Ovary (tissue), 9 donors: ENCODE measurements around the gene TMEM74B. TPM values are rescaled to one million over a fixed set of nuclear protein-coding genes. Genes with fewer than 3 reads are reported as not detected.

ENCODE experiments used
- DNase-seq, 5 donors: peaks; one replicate each; pipeline ENCODE4 v3.0.0-alpha.2; 2019 to 2020
- H3K27ac ChIP-seq, 2 donors: fragments of 200-600 bp; one replicate each; pipeline versions ENCODE4 v1.5.1 to v1.8.0; 2019 to 2022
- H3K27me3 ChIP-seq: fragments of 200-600 bp; one replicate; pipeline ENCODE4 v1.8.0; 2022
- H3K36me3 ChIP-seq: fragments of 200-600 bp; sonication (generic); one replicate; pipeline ENCODE4 v1.5.1; 2019
- H3K4me1 ChIP-seq: one replicate; pipeline ENCODE4 v1.8.1; 2013; ENCODE audit warnings: mild to moderate bottlenecking, moderate library complexity; ENCODE audit not compliant: insufficient read depth
- H3K4me3 ChIP-seq: fragments of 200-600 bp; sonication (generic); one replicate; pipeline ENCODE4 v1.5.1; 2017
- H3K9me3 ChIP-seq, 2 donors: fragments of 200-600 bp in 1 of 2; sonication (generic) in 1 of 2; one replicate each; pipeline versions ENCODE4 v1.5.1 to v1.8.1; 2013 to 2019; ENCODE audit warnings: mild to moderate bottlenecking in 1 of 2, moderate library complexity in 1 of 2
- EP300 ChIP-seq: sonication (generic); formaldehyde crosslinking; IDR thresholded peaks from one replicate; pipeline ENCODE4 v1.6.1; 2017; ENCODE audit warnings: antibody characterized with exemption
- POLR2A ChIP-seq: fragments of 450-650 bp; IDR thresholded peaks from one replicate; pipeline ENCODE4 v1.6.1; 2017; ENCODE audit warnings: antibody characterized with exemption, mild to moderate bottlenecking, moderate library complexity
- WGBS, 3 donors: extraction: QIAGEN DNeasy Blood & Tissue Kit in 1 of 3; methylation state at CpG; one replicate each; pipeline versions ENCODE4 v1.1.5 to v1.1.7; 2013 to 2017; 5-methylcytosine and 5-hydroxymethylcytosine counted together
- intact Hi-C, 4 donors: fragments of 100-400 bp; cut with DNase I; formaldehyde crosslinking; loops; one replicate each; pipeline versions ENCODE4 v1.11.0 to v1.15.1; 2022 to 2023
- polyA plus RNA-seq, 2 donors: library from polyadenylated mRNA; stranded (reverse); fragments of 200-250 nt in 1 of 2; fragments of 350-450 nt in 1 of 2; fragmentation: Illumina TruSeq in 1 of 2; extraction: RNeasy Lipid Tissue Mini Kit (QIAGEN cat#74804) in 1 of 2; gene quantifications; one replicate each; pipeline ENCODE4 v1.2.3, GENCODE V29; 2013 to 2014
- total RNA-seq, 7 donors: library from RNA; depleted of rRNA in 2 of 7; stranded (reverse); fragments of >200 nt in 2 of 7; fragmentation: NEBNext Ultra II Directional in 3 of 7; extraction: Animal tissue kit (Norgen Biotek cat#: 25700) in 3 of 7; gene quantifications; one replicate each; pipeline versions ENCODE4 v1.1.0 to v1.2.4, GENCODE V29; 2016 to 2023
- TF ChIP-seq, protein P1 (sequence below), 3 donors: fragments of 450-650 bp in 2 of 3; fragments of 200-600 bp in 1 of 3; IDR thresholded peaks; one replicate each; pipeline versions ENCODE4 v1.5.1 to v1.8.0; 2016 to 2022; ENCODE audit warnings: antibody characterized with exemption in 3 of 3, mild to moderate bottlenecking in 1 of 3
- donor health status: DM: no; HTN: no; CAD: no; lungs with moderate emphysema.
- donor health status: DM: no; HTN: no; CAD: no.
- donor health status: Bipolar disorder and iron deficiency.
- donor health status: DM: yes; HTN: yes; CAD: no.
- donor health status: DM: no; HTN: no; CAD: no.
- donor health status: DM: yes; HTN: yes; CAD: no.

The TMEM74B gene
- total and polyA plus RNA-seq, 9 donors: 0.33 to 1.7 (median 1.0) TPM; not detected in 1

GRCh38 chr20:1209447-1210387 lies 24.9 kb upstream of the TMEM74B start:
- H3K27ac ChIP-seq: no peak overlapping the region
- no peak overlapping the region for H3K4me3 ChIP-seq
- TF ChIP-seq POLR2A (no peak), EP300 (no peak)
- TF ChIP-seq, protein P1, sequence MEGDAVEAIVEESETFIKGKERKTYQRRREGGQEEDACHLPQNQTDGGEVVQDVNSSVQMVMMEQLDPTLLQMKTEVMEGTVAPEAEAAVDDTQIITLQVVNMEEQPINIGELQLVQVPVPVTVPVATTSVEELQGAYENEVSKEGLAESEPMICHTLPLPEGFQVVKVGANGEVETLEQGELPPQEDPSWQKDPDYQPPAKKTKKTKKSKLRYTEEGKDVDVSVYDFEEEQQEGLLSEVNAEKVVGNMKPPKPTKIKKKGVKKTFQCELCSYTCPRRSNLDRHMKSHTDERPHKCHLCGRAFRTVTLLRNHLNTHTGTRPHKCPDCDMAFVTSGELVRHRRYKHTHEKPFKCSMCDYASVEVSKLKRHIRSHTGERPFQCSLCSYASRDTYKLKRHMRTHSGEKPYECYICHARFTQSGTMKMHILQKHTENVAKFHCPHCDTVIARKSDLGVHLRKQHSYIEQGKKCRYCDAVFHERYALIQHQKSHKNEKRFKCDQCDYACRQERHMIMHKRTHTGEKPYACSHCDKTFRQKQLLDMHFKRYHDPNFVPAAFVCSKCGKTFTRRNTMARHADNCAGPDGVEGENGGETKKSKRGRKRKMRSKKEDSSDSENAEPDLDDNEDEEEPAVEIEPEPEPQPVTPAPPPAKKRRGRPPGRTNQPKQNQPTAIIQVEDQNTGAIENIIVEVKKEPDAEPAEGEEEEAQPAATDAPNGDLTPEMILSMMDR (IDR thresholded peaks at IDR 0.05): no peak
- WGBS, 3 donors: 43 to 52% (median 46%) methylated on average over 5 of the region's 5 CpGs
- no peaks in the 10 kb centered on the region for H3K27me3 ChIP-seq
- H3K9me3 ChIP-seq: no peaks in the 10 kb centered on the region
- intact Hi-C loops: loop anchor here in 3 of 4 donors (5.0 to 10.0 kb wide), 5 partner anchors 95 to 395 kb away; partner anchors contain the start of gene PSMF1 (in 1 of the 3)
- no peak for DNase-seq
- no peaks in the 10 kb centered on the region for H3K36me3 ChIP-seq
- no peaks in the 10 kb centered on the region for H3K4me1 ChIP-seq

DNA sequence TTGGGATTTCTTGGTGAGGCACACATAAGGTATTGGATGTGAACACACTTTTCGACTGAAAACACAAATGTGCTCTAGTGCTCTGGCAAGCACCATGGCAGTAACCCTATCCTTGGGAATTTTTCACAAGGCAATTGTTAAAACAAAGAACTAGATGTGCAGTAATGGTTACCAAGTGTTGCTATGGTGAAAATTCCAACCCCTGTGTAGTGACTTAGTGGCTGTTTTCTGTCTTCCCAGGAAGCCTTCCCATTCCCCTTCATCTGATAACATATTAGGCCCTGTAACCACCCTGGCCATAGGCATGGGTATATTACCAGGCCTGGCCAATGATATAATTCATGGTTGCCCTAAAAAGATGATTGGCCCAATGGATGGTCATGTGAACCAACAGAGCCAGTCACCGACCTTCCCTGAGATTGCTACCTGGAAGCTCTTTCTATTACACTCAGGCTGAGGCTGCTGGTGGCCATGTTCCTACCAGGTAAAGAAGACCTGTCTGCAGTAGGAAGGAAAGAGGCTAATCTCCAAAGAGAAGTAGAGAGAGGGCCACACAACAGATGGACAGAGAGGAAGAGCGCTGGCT lies 22.6 kb upstream of the TMEM74B start:
- no peak for DNase-seq
- no peaks in the 10 kb centered on the region for H3K36me3 ChIP-seq
- H3K9me3 ChIP-seq: no peaks in the 10 kb centered on the region
- no peaks in the 10 kb centered on the region for H3K4me1 ChIP-seq
- intact Hi-C loops: loop anchor here in 1 of 4 donors (10.0 kb wide), 1 partner anchor 393 kb away; no protein-coding TSS in a partner anchor
- H3K27ac ChIP-seq: no peak overlapping the region
- TF ChIP-seq EP300 (no peak), POLR2A (no peak)
- TF ChIP-seq, protein P1 (IDR thresholded peaks at IDR 0.05): no peak
- no peak overlapping the region for H3K4me3 ChIP-seq
- 85 to 95% (median 89%) methylated on average over 3 of the region's 3 CpGs for WGBS, 3 donors
- no peaks in the 10 kb centered on the region for H3K27me3 ChIP-seq

DNA sequence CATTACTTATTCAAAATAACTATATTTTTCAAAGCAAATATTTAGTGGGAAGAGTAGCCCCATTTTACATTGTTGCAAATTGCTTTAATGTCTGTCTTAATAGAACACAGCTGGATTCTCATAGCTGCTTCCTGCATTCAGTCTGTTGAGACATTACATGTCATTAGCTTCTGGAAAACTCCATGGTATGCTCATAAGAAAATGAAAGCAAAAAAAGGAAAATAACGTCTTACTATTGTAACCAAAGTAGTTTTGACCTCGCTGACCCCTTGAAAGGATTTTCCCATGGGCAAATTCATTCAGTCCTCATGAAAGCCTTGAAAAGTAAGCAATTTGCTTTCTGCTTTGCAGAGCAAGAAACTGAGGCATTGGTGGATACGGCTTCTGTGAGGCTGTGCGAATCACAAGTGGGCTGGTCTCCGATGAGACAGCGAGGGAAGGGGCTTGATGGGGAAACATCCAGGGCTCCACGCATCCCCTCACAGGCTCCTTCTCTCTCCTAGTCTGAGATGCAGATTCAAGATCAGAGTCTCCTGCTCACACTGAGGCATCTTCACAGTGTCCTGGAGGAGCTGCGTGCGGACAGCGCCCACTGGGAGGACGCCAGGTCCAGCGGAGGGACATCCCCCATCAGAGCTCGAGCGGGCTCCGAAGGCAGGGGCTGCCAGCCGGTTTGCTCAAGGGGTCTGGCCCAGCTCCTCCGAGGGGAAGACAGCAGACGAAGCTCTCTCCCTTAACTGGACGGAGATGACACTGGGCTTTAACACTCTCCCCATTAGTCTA lies 21.8 kb upstream of the TMEM74B start:
- H3K27me3 ChIP-seq: no peaks in the 10 kb centered on the region
- TF ChIP-seq, protein P1 (IDR thresholded peaks at IDR 0.05): no peak
- TF ChIP-seq EP300: no peak
- TF ChIP-seq POLR2A: no peak
- no peak for DNase-seq

DNA sequence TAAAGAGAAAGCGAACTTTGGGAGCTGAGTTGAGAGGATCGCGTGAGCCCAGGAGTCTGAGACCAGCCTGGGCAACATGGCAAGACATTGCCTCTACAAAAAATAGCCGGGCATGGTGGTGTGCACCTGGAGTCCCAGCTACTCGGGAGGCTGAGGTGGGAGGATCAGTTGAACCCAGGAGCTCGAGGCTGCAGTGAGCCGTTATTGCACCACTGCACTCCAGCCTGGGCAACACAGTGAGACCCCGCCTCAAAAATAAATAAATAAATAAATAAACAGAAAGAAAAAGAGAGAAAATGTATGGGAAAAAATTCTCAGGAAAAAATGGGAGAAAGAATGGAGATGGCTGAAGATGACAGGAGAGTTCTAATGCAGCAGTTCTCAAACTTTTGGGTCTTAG lies 21.0 kb upstream of the TMEM74B start:
- WGBS, 3 donors: 91 to 96% (median 94%) methylated on average over 8 of the region's 8 CpGs
- TF ChIP-seq EP300 (no peak), POLR2A (no peak)
- TF ChIP-seq, protein P1 (IDR thresholded peaks at IDR 0.05): no peak
- Histone ChIP-seq H3K27me3 (no peaks in the 10 kb centered on the region), H3K36me3 (no peaks in the 10 kb centered on the region), H3K27ac (no peak overlapping the region), H3K9me3 (no peaks in the 10 kb centered on the region), H3K4me1 (no peaks in the 10 kb centered on the region), H3K4me3 (no peak overlapping the region)
- no peak for DNase-seq
- intact Hi-C loops: loop anchor here in 1 of 4 donors (10.0 kb wide), 1 partner anchor 391 kb away; no protein-coding TSS in a partner anchor

More for the DNA sequence above, 21.8 kb upstream of the TMEM74B start:
- intact Hi-C loops: loop anchor here in 1 of 4 donors (10.0 kb wide), 1 partner anchor 392 kb away; no protein-coding TSS in a partner anchor
- no peaks in the 10 kb centered on the region for H3K4me1 ChIP-seq
- H3K4me3 ChIP-seq: no peak overlapping the region
- no peak overlapping the region for H3K27ac ChIP-seq
- H3K9me3 ChIP-seq: no peaks in the 10 kb centered on the region
- 56 to 76% (median 61%) methylated on average over 19 of the region's 19 CpGs for WGBS, 3 donors
- no peaks in the 10 kb centered on the region for H3K36me3 ChIP-seq
